CD4-positive, CD25-positive, alpha-beta regulatory T cell (primary cell): ENCODE results near the gene RBFOX2. TPM values are rescaled to one million over a fixed set of nuclear protein-coding genes. Genes with fewer than 3 reads are reported as not detected.
"Not testable (repeated sequence)": the region's sequence is repeated elsewhere in the genome, so short reads cannot be mapped to it uniquely, and the experiment has no call there.

ENCODE experiments used
- ATAC-seq, 2 donors: fragments of 150-1000 bp; cut with Tn5 transposase; one replicate each; pipeline ENCODE4 v1.10.0; 2021; ENCODE audit warnings: low read depth in 2 of 2, moderate number of reproducible peaks in 2 of 2, moderate library complexity in 1 of 2
- DNase-seq, 3 donors: peaks; one replicate each; pipeline versions ENCODE4 v3.0.0 to v3.0.0-alpha.2; 2012 to 2022; ENCODE audit warnings: mixed read lengths in 1 of 3
- H3K27ac ChIP-seq: one replicate; pipeline ENCODE4 v1.7.0; 2013; ENCODE audit warnings: mild to moderate bottlenecking, low read length; ENCODE audit not compliant: insufficient read depth, poor library complexity, severe bottlenecking
- H3K27me3 ChIP-seq: one replicate; pipeline ENCODE4 v1.7.0; 2013; ENCODE audit warnings: low read length; ENCODE audit not compliant: control insufficient read depth, insufficient read depth
- H3K36me3 ChIP-seq: one replicate; pipeline ENCODE4 v1.7.0; 2013; ENCODE audit warnings: mild to moderate bottlenecking, low read length, moderate library complexity; ENCODE audit not compliant: control insufficient read depth, insufficient read depth
- H3K4me1 ChIP-seq: 2 replicates; pipeline ENCODE4 v1.7.0; 2013; ENCODE audit warnings: mild to moderate bottlenecking, low read length; ENCODE audit not compliant: insufficient read depth, control insufficient read depth, poor library complexity, severe bottlenecking
- H3K4me3 ChIP-seq: one replicate; pipeline ENCODE4 v1.7.0; 2013; ENCODE audit warnings: low read depth, mild to moderate bottlenecking, low read length, moderate library complexity
- H3K9me3 ChIP-seq, 2 experiments: 1 replicate in 1 of 2; 2 replicates in 1 of 2; pipeline ENCODE4 v1.7.0; 2013; ENCODE audit warnings: low read length in 2 of 2, mild to moderate bottlenecking in 1 of 2, moderate library complexity in 1 of 2; ENCODE audit not compliant: control insufficient read depth in 2 of 2
- H3K27ac Mint-ChIP-seq, 3 donors: one replicate each; pipeline ENCODE4 v1.8.0; 2020 to 2022; ENCODE audit warnings: mild to moderate bottlenecking in 3 of 3, mixed read lengths in 3 of 3, moderate library complexity in 2 of 3
- H3K27me3 Mint-ChIP-seq: one replicate; pipeline ENCODE4 v1.8.0; 2022; ENCODE audit warnings: mild to moderate bottlenecking, mixed read lengths
- H3K36me3 Mint-ChIP-seq: one replicate; pipeline ENCODE4 v1.8.0; 2020; ENCODE audit warnings: mixed read lengths
- H3K4me1 Mint-ChIP-seq, 4 donors: one replicate each; pipeline ENCODE4 v1.8.0; 2020 to 2022; ENCODE audit warnings: mixed read lengths in 4 of 4, mild to moderate bottlenecking in 1 of 4
- H3K4me3 Mint-ChIP-seq, 4 donors: one replicate each; pipeline ENCODE4 v1.8.0; 2020 to 2022; ENCODE audit warnings: mild to moderate bottlenecking in 4 of 4, mixed read lengths in 4 of 4, moderate library complexity in 3 of 4
- H3K9me3 Mint-ChIP-seq, 7 donors: one replicate each; pipeline ENCODE4 v1.8.0; 2020 to 2022; ENCODE audit warnings: mixed read lengths in 7 of 7, mild to moderate bottlenecking in 3 of 7, moderate library complexity in 2 of 7
- polyA plus RNA-seq, 4 donors: library from polyadenylated mRNA; unstranded; fragments of 300-500 nt; fragmentation: Illumina TruSeq; gene quantifications; one replicate each; pipeline ENCODE4 v1.2.3, GENCODE V29; 2021
- total RNA-seq: library from RNA; stranded (reverse); gene quantifications from one replicate; pipeline ENCODE4 v1.2.3, GENCODE V29; 2022

RBFOX2 gene, protein sequence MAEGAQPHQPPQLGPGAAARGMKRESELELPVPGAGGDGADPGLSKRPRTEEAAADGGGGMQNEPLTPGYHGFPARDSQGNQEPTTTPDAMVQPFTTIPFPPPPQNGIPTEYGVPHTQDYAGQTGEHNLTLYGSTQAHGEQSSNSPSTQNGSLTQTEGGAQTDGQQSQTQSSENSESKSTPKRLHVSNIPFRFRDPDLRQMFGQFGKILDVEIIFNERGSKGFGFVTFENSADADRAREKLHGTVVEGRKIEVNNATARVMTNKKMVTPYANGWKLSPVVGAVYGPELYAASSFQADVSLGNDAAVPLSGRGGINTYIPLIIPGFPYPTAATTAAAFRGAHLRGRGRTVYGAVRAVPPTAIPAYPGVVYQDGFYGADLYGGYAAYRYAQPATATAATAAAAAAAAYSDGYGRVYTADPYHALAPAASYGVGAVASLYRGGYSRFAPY
- total RNA-seq (0.52 TPM), polyA plus RNA-seq (under 1 TPM in 1 of 4 donors, not detected in 3; 0.25 TPM)

DNA sequence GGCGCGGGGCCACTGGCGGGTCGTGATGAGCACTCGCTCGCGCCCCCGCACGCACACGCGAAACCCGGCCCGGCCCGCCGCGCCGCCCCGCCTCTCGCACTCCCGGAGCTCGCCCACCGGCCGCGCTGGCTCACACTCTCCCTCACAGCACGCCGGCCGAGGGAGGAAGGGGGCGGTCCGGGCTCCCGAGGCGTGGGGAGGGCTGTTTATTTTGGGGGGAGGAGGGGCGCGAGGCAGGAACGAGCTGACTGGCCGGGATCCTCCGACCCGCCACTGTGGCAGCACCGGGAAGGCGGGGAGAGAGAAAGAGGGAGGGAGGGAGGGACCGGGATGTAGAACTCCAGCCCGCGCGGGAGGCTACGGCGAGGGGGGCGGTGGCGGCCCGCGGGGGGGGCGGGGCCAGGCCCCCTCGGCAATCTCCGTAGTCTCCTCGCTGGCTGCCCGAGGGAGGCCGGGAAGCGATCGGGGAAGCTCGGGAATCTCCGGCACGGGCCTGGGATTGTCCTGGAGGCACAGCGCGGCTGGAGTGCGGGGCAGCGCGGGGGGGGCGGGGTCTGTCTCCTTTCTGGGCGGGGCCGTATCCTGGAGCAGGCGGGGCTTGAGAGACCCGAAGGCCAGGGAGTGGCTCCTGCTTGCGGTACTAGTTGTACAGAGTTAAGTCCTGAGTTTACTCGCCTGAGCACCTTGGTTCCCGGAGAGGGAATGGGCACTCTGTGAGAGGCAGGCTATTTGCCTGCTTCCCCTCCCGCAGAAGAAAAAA is at the start of gene RBFOX2:
Gene RBFOX2 (minus strand): TSS at position 179 of the 760 bp plus-strand sequence. CDS start 399 bp downstream, outside the sequence.
- Histone ChIP-seq H3K4me3 (peak within 1 kb of the TSS; percentile 71), H3K27ac (peak within 1 kb of the TSS; percentile 19), H3K36me3 (no peaks in the 10 kb centered on the region), H3K9me3 (no peaks in the 10 kb centered on the region), H3K4me1 (peaks cover 15% of the 10 kb centered on the region), H3K27me3 (peaks cover 20% of the 10 kb centered on the region)
- no peaks in the 10 kb centered on the region for H3K9me3 Mint-ChIP-seq
- peak within 1 kb of the TSS in 2 of 3 donors; percentile 74 to 76 for H3K27ac Mint-ChIP-seq
- no peaks in the 10 kb centered on the region for H3K36me3 Mint-ChIP-seq
- peak within 1 kb of the TSS; percentile 88 to 94 (median 92) for H3K4me3 Mint-ChIP-seq
- peak; percentile 64 to 69 for ATAC-seq
- peaks cover 0 to 22% (median 8%) of the 10 kb centered on the region in 4 donors for H3K4me1 Mint-ChIP-seq
- DNase-seq: peak; percentile 32 to 56 (median 55)
- peaks cover 76% of the 10 kb centered on the region for H3K27me3 Mint-ChIP-seq

DNA sequence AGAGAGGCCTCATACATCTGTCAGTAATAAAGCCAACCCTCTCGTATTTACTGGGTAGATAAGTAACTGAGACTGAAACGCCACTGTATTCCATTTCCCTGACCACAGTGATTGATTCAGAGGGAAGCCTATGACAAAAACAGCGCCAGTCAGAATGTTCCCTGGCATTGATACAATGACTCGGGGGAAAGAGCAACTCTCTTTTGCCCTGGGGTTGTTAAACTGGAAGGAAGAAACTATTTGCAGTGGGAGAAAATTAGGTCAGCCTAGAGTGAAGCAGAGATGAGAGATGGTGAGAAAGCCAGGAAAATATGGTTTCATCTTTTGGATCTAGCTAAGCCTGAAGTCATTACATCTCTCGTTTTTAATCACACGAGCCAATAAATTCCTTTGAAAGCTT is 48.6 kb upstream of the RBFOX2 start:
- Mint-ChIP-seq H3K27ac (no peak overlapping the region), H3K27me3 (no peaks in the 10 kb centered on the region), H3K9me3 (peaks cover 0 to 3% (median 0%) of the 10 kb centered on the region in 7 donors), H3K36me3 (no peaks in the 10 kb centered on the region), H3K4me3 (no peak overlapping the region), H3K4me1 (no peaks in the 10 kb centered on the region)
- H3K27me3 ChIP-seq: no peaks in the 10 kb centered on the region
- H3K9me3 ChIP-seq: no peaks in the 10 kb centered on the region
- H3K4me1 ChIP-seq: no peaks in the 10 kb centered on the region
- no peaks in the 10 kb centered on the region for H3K36me3 ChIP-seq
- no peak overlapping the region for H3K4me3 ChIP-seq
- ATAC-seq (no peak), DNase-seq (no peak)
- no peak overlapping the region for H3K27ac ChIP-seq

DNA sequence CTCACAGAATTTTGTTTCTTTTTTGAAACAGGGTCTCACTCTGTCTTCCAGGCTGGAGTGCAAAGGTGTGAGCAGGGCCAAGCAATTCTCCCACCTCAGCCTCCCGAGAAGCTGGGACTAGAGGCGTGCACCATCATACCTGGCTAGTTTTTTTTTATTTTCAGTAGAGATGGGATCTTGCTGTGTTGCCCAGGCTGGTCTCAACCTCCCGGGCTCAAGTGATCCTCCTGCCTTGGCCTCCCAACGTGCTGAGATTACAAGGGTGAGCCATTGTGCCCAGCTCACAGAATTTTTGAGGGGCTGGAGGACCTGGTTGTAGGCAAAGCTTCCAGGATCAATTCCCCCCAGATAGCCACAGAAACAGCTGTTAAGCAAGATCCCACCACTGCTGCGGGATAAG is 47.1 kb upstream of the RBFOX2 start:
- H3K4me1 ChIP-seq: no peaks in the 10 kb centered on the region
- ATAC-seq: no peak
- no peaks in the 10 kb centered on the region for H3K4me1 Mint-ChIP-seq
- H3K36me3 Mint-ChIP-seq: no peaks in the 10 kb centered on the region
- H3K27ac ChIP-seq: no peak overlapping the region
- H3K4me3 Mint-ChIP-seq: no peak overlapping the region
- H3K27me3 Mint-ChIP-seq: no peaks in the 10 kb centered on the region
- no peaks in the 10 kb centered on the region for H3K27me3 ChIP-seq
- H3K9me3 Mint-ChIP-seq: peaks cover 0 to 3% (median 0%) of the 10 kb centered on the region in 7 donors
- no peak overlapping the region for H3K4me3 ChIP-seq
- no peak overlapping the region for H3K27ac Mint-ChIP-seq
- no peaks in the 10 kb centered on the region for H3K36me3 ChIP-seq
- DNase-seq: no peak
- no peaks in the 10 kb centered on the region for H3K9me3 ChIP-seq

DNA sequence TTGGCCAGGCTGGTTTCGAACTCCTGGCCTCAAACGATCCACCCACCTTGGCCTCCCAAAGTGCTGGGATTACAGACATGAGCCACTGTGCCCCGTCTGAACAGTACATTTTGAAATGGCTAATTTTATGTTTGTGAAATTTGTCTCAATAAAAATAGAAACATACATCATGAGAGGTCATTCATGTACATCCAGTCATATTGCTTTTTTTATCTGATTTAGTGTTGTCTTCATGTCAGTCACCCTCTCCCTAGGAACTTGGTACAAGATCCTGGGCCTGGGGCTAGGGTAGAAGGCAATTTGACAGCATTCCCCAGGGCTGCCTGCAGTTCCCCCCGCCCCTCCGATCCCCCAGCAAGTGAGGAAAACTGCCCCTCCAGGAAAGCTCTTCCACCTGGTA is 46.6 kb upstream of the RBFOX2 start:
- Histone ChIP-seq H3K4me1 (no peaks in the 10 kb centered on the region), H3K27ac (no peak overlapping the region), H3K27me3 (no peaks in the 10 kb centered on the region), H3K9me3 (no peaks in the 10 kb centered on the region), H3K36me3 (no peaks in the 10 kb centered on the region), H3K4me3 (no peak overlapping the region)
- peaks cover 0 to 3% (median 0%) of the 10 kb centered on the region in 7 donors for H3K9me3 Mint-ChIP-seq
- H3K4me3 Mint-ChIP-seq: no peak overlapping the region
- no peaks in the 10 kb centered on the region for H3K36me3 Mint-ChIP-seq
- ATAC-seq (no peak), DNase-seq (no peak)
- H3K27me3 Mint-ChIP-seq: no peaks in the 10 kb centered on the region
- H3K4me1 Mint-ChIP-seq: no peaks in the 10 kb centered on the region
- H3K27ac Mint-ChIP-seq: no peak overlapping the region

DNA sequence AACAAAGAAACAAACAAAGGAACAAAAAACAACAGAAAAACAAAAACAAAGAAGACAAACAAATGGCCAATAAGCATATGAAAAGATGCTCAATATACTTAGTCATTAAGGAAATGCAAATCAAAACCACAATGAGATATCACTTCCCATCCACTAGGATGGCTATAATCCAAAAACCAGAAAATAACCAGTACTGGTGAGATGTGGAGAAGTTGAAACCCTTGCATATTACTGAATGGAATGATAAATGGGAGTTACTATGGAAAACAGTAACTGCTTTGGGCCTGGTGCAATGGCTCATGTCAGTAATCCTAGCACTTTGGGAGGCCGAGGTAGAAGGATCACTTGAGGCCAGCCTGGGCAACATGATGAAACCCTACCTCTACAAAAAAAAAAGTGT is 44.9 kb upstream of the RBFOX2 start:
- Histone ChIP-seq H3K4me3 (no peak overlapping the region), H3K27me3 (no peaks in the 10 kb centered on the region), H3K9me3 (no peaks in the 10 kb centered on the region), H3K36me3 (no peaks in the 10 kb centered on the region), H3K4me1 (no peaks in the 10 kb centered on the region), H3K27ac (no peak overlapping the region)
- Mint-ChIP-seq H3K36me3 (no peaks in the 10 kb centered on the region), H3K27ac (no peak overlapping the region), H3K27me3 (no peaks in the 10 kb centered on the region), H3K9me3 (peaks cover 0 to 3% (median 0%) of the 10 kb centered on the region in 7 donors), H3K4me1 (no peaks in the 10 kb centered on the region), H3K4me3 (no peak overlapping the region)
- DNase-seq (no peak), ATAC-seq (no peak)

DNA sequence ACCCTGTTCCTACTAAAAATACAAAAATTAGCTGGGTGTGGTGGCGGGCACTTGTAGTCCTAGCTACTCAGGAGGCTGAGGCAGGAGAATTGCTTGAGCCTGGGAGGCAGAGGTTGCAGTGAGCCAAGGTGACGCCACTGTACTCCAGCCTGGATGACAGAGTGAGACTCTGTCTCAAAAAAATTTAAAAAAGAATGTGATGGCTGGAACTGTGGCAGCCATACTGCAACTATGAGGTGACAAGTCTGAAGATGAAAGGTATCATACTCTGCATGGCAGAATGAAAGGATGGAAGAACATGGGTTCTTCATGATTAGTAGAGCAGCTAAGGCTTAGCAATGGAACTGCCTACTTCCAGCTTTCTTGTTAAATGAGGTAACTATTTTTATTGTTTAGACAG is 42.0 kb upstream of the RBFOX2 start:
- ATAC-seq, H3K36me3 ChIP-seq, H3K4me3 ChIP-seq, H3K9me3 ChIP-seq, H3K27me3 Mint-ChIP-seq, DNase-seq, H3K4me1 ChIP-seq, H3K27ac ChIP-seq, H3K9me3 Mint-ChIP-seq, H3K4me3 Mint-ChIP-seq, H3K27me3 ChIP-seq, H3K27ac Mint-ChIP-seq, H3K36me3 Mint-ChIP-seq, H3K4me1 Mint-ChIP-seq: not testable (repeated sequence)

DNA sequence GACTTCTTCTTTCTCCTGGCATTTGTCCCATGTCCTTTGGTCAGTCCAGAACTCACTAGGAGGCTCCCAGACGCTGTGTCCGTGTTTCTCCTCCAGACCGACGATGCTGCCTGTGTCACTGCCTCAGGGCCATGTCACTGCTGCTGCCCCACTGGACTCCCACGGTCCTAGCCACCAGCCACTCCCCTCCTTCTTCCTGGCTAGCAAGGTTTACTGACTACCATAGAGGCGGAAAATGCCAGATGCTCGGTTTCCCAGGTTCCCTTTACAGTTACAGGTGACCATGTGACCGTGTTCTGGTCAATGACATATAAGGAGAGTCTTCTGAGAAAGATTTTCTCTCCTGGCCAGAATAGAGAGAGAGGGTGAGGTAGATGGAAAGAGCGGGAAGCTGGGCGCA is 40.7 kb upstream of the RBFOX2 start:
- Mint-ChIP-seq H3K9me3 (no peaks in the 10 kb centered on the region), H3K36me3 (no peaks in the 10 kb centered on the region), H3K27me3 (no peaks in the 10 kb centered on the region), H3K27ac (peak overlapping the region in 1 of 3 donors; percentile 12), H3K4me1 (peaks cover 0 to 13% (median 4%) of the 10 kb centered on the region in 4 donors), H3K4me3 (no peak overlapping the region)
- Histone ChIP-seq H3K27ac (no peak overlapping the region), H3K4me3 (no peak overlapping the region), H3K36me3 (no peaks in the 10 kb centered on the region), H3K4me1 (peaks cover 11% of the 10 kb centered on the region), H3K9me3 (no peaks in the 10 kb centered on the region), H3K27me3 (no peaks in the 10 kb centered on the region)
- DNase-seq: no peak
- no peak for ATAC-seq
